HepG2 (cell line): Measurements from ENCODE around the gene SLC9A8. TPM values are rescaled to one million over a fixed set of nuclear protein-coding genes. Genes with fewer than 3 reads are reported as not detected.

Source experiments
- ATF4 ChIP-seq, 2 experiments: fragments of 450-650 bp in 1 of 2; sonication (generic) in 1 of 2; formaldehyde crosslinking; IDR thresholded peaks; 2 replicates each; pipeline versions ENCODE4 v1.5.0 to v1.8.0; 2020 to 2022; ENCODE audit warnings: mild to moderate bottlenecking in 1 of 2, missing genetic modification reagents in 1 of 2
- FOXA1 ChIP-seq, 2 experiments: fragments of 450-650 bp in 1 of 2; sonication (generic) in 1 of 2; formaldehyde crosslinking in 1 of 2; IDR thresholded peaks; 2 replicates each; pipeline versions ENCODE4 v1.4.0 to v1.6.1; 2016 to 2020; ENCODE audit warnings: missing genetic modification reagents in 1 of 2
- KLF15 ChIP-seq: sonication (generic); formaldehyde crosslinking; IDR thresholded peaks from 2 replicates; pipeline ENCODE4 v1.8.1; 2023; ENCODE audit warnings: borderline replicate concordance, mild to moderate bottlenecking, inconsistent platforms, missing genetic modification reagents, mixed read lengths
- KMT2B ChIP-seq: IDR thresholded peaks from 2 replicates; pipeline ENCODE4 v1.6.1; 2016; ENCODE audit warnings: missing genetic modification reagents, missing compliant biosample characterization
- MIER3 ChIP-seq: IDR thresholded peaks from 2 replicates; pipeline ENCODE4 v1.6.1; 2016; ENCODE audit warnings: missing compliant biosample characterization, borderline replicate concordance
- NFE2 ChIP-seq: sonication (generic); formaldehyde crosslinking; IDR thresholded peaks from 2 replicates; pipeline ENCODE4 v1.4.0; 2020; ENCODE audit warnings: missing genetic modification reagents
- ONECUT2 ChIP-seq: sonication (generic); formaldehyde crosslinking; IDR thresholded peaks from 2 replicates; pipeline ENCODE4 v1.4.0; 2020; ENCODE audit warnings: missing genetic modification reagents
- RFX1 ChIP-seq: fragments of 450-650 bp; IDR thresholded peaks from 2 replicates; pipeline ENCODE4 v1.6.1; 2017
- SMARCC2 ChIP-seq: fragments of 450-650 bp; IDR thresholded peaks from 2 replicates; pipeline ENCODE4 v1.6.1; 2017; ENCODE audit warnings: antibody characterized with exemption, mild to moderate bottlenecking
- SNAPC2 ChIP-seq: sonication (generic); formaldehyde crosslinking; IDR thresholded peaks from 2 replicates; pipeline ENCODE4 v1.8.1; 2022; ENCODE audit warnings: mild to moderate bottlenecking, missing genetic modification reagents
- ZBED4 ChIP-seq: sonication (generic); formaldehyde crosslinking; IDR thresholded peaks from 2 replicates; pipeline ENCODE4 v1.4.0; 2020; ENCODE audit warnings: missing genetic modification reagents, borderline replicate concordance
- ZBTB3 ChIP-seq: sonication (generic); formaldehyde crosslinking; IDR thresholded peaks from 2 replicates; pipeline ENCODE4 v1.4.0; 2020; ENCODE audit warnings: low read depth, mild to moderate bottlenecking, moderate library complexity, missing genetic modification reagents, borderline replicate concordance
- ZBTB49 ChIP-seq: sonication (generic); formaldehyde crosslinking; IDR thresholded peaks from 2 replicates; pipeline ENCODE4 v1.4.0; 2020; ENCODE audit warnings: missing genetic modification reagents, borderline replicate concordance
- ZHX1 ChIP-seq: sonication (generic); formaldehyde crosslinking; IDR thresholded peaks from 2 replicates; pipeline ENCODE4 v1.8.1; 2022; ENCODE audit warnings: low read depth, mild to moderate bottlenecking, missing genetic modification reagents
- ZNF251 ChIP-seq: sonication (generic); formaldehyde crosslinking; IDR thresholded peaks from 2 replicates; pipeline ENCODE4 v1.9.0; 2021; ENCODE audit warnings: mild to moderate bottlenecking, missing genetic modification reagents
- polyA plus RNA-seq, 8 experiments: library from polyadenylated mRNA; depleted of rRNA in 3 of 8; stranded (reverse) in 7 of 8; unstranded in 1 of 8; fragments of >200 nt; fragmentation: Illumina TruSeq in 4 of 8; extraction: Trizol in 4 of 8; gene quantifications; 2 replicates each; pipeline versions ENCODE4 v1.2.1 to v1.2.3, GENCODE V29; 2011 to 2016; ENCODE audit warnings: low read depth in 4 of 8, missing spikeins in 1 of 8, mixed read lengths in 1 of 8; ENCODE audit not compliant: insufficient read depth in 1 of 8
- total RNA-seq, 5 experiments: library from RNA; depleted of rRNA; stranded (reverse); fragments of >200 nt; fragmentation: Illumina TruSeq; extraction: Trizol; gene quantifications; 2 replicates each; pipeline ENCODE4 v1.2.3, GENCODE V29; 2016; ENCODE audit warnings: low read depth in 1 of 5
- TF ChIP-seq, protein P1 (sequence below): sonication (generic); formaldehyde crosslinking; IDR thresholded peaks from 2 replicates; pipeline ENCODE4 v1.5.0; 2020; ENCODE audit warnings: missing genetic modification reagents, mild to moderate bottlenecking, borderline replicate concordance

The SLC9A8 gene
- total and polyA plus RNA-seq, 2 of the 13 experiments (the other 11 are each of a cell fraction or from before 2014, with no cell fraction given), result 4.1 to 7.4 TPM

GRCh38 chr20:49916146-49917002 lies 103.7 kb downstream of the SLC9A8 start (continued):
- TF ChIP-seq ZBTB3, result peak; percentile 72; the same call in 1 of the 2 replicates
- TF ChIP-seq FOXA1 (IDR thresholded peaks at IDR 0.05), result peak; percentile 74
- TF ChIP-seq FOXA1 (CRISPR knock-in tag; IDR thresholded peaks at IDR 0.05), result peak; percentile 98
- peak; percentile 43; the same call in 1 of the 2 replicates for TF ChIP-seq ZHX1 (CRISPR knock-in tag)
- peak; percentile 66; the same call in 1 of the 2 replicates for TF ChIP-seq SMARCC2
- no peak for TF ChIP-seq ZNF251 (CRISPR knock-in tag)
- no peak for TF ChIP-seq KLF15 (CRISPR knock-in tag)
- TF ChIP-seq, protein P1, sequence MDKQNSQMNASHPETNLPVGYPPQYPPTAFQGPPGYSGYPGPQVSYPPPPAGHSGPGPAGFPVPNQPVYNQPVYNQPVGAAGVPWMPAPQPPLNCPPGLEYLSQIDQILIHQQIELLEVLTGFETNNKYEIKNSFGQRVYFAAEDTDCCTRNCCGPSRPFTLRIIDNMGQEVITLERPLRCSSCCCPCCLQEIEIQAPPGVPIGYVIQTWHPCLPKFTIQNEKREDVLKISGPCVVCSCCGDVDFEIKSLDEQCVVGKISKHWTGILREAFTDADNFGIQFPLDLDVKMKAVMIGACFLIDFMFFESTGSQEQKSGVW (CRISPR knock-in tag), result 0 out of 2 replicates have a peak, but pooled peaks have one; percentile 26
- TF ChIP-seq ONECUT2, result peak; percentile 66
- TF ChIP-seq NFE2 (CRISPR knock-in tag), result no peak
- peak in 1 of 2 experiments; percentile 67; a peak in 2 of 4 replicates for TF ChIP-seq ATF4 (CRISPR knock-in tag; IDR thresholded peaks at IDR 0.05)
- TF ChIP-seq KMT2B (CRISPR knock-in tag), result peak; percentile 52
- peak; percentile 98 for TF ChIP-seq MIER3 (CRISPR knock-in tag)
- TF ChIP-seq ZBED4 (CRISPR knock-in tag), result peak; percentile 66
- TF ChIP-seq SNAPC2 (CRISPR knock-in tag), result 0 out of 2 replicates have a peak, but pooled peaks have one; percentile 54
- peak; percentile 96 for TF ChIP-seq RFX1
- TF ChIP-seq ZBTB49 (CRISPR knock-in tag), result 0 out of 2 replicates have a peak, but pooled peaks have one; percentile 25
